HepG2 (cell line): ENCODE results near the gene NHERF2. TPM values are rescaled to one million over a fixed set of nuclear protein-coding genes. Genes with fewer than 3 reads are reported as not detected.

Experiments used
- ELF3 ChIP-seq: IDR thresholded peaks from 2 replicates; pipeline ENCODE4 v1.6.1; 2016; ENCODE audit warnings: missing genetic modification reagents, missing compliant biosample characterization
- ELF4 ChIP-seq: sonication (generic); formaldehyde crosslinking; IDR thresholded peaks from 2 replicates; pipeline ENCODE4 v1.5.0; 2020; ENCODE audit warnings: missing genetic modification reagents, mild to moderate bottlenecking, moderate library complexity, borderline replicate concordance
- GLMP ChIP-seq: sonication (generic); formaldehyde crosslinking; IDR thresholded peaks from 2 replicates; pipeline ENCODE4 v1.9.0; 2021; ENCODE audit warnings: missing genetic modification reagents, mild to moderate bottlenecking, borderline replicate concordance
- GTF2F1 ChIP-seq: fragments of 150-350 bp; IDR thresholded peaks from 2 replicates; pipeline ENCODE4 v1.6.1; 2014; ENCODE audit warnings: low read length
- HMG20B ChIP-seq: conservative IDR thresholded peaks from 2 replicates; pipeline ENCODE4 v1.6.1; 2016; ENCODE audit warnings: missing genetic modification reagents, missing compliant biosample characterization
- KAT7 ChIP-seq: IDR thresholded peaks from 2 replicates; pipeline ENCODE4 v1.6.1; 2018; ENCODE audit warnings: borderline replicate concordance, missing compliant biosample characterization
- MTA3 ChIP-seq: sonication (generic); formaldehyde crosslinking; IDR thresholded peaks from 2 replicates; pipeline ENCODE4 v1.4.0; 2020; ENCODE audit warnings: missing genetic modification reagents
- NFKBIZ ChIP-seq: IDR thresholded peaks from 2 replicates; pipeline ENCODE4 v1.6.1; 2018; ENCODE audit warnings: missing genetic modification reagents, missing compliant biosample characterization
- RBM22 ChIP-seq: fragments of 200-400 bp; formaldehyde crosslinking; optimal IDR thresholded peaks from 2 replicates; pipeline ENCODE3; 2017; ENCODE audit warnings: mild to moderate bottlenecking, low read length, moderate library complexity
- SRSF1 ChIP-seq: fragments of 200-400 bp; formaldehyde crosslinking; optimal IDR thresholded peaks from 2 replicates; pipeline ENCODE3; 2017; ENCODE audit warnings: mild to moderate bottlenecking, low read depth, low read length, moderate library complexity
- TFDP2 ChIP-seq: sonication (generic); formaldehyde crosslinking; IDR thresholded peaks from 2 replicates; pipeline ENCODE4 v1.4.0; 2020; ENCODE audit warnings: missing genetic modification reagents
- U2AF1 ChIP-seq: fragments of 200-400 bp; formaldehyde crosslinking; optimal IDR thresholded peaks from 2 replicates; pipeline ENCODE3; 2017; ENCODE audit warnings: mild to moderate bottlenecking, low read depth, low read length
- ZBTB42 ChIP-seq: sonication (generic); formaldehyde crosslinking; IDR thresholded peaks from 2 replicates; pipeline ENCODE4 v1.5.0; 2020; ENCODE audit warnings: mild to moderate bottlenecking, missing genetic modification reagents
- ZBTB44 ChIP-seq: sonication (generic); formaldehyde crosslinking; IDR thresholded peaks from 2 replicates; pipeline ENCODE4 v1.4.0; 2020; ENCODE audit warnings: missing genetic modification reagents
- ZEB1 ChIP-seq: IDR thresholded peaks from 2 replicates; pipeline ENCODE4 v1.6.1; 2012; ENCODE audit warnings: mild to moderate bottlenecking, low read depth, inconsistent platforms; ENCODE audit not compliant: insufficient replicate concordance
- ZFP41 ChIP-seq: sonication (generic); formaldehyde crosslinking; IDR thresholded peaks from 2 replicates; pipeline ENCODE4 v1.4.0; 2020; ENCODE audit warnings: mild to moderate bottlenecking, missing genetic modification reagents, borderline replicate concordance
- ZNF205 ChIP-seq: IDR thresholded peaks from 2 replicates; pipeline ENCODE4 v1.6.1; 2018; ENCODE audit warnings: missing biosample characterization, missing genetic modification reagents
- ZNF33B ChIP-seq: sonication (generic); formaldehyde crosslinking; IDR thresholded peaks from 2 replicates; pipeline ENCODE4 v1.5.1; 2020; ENCODE audit warnings: mild to moderate bottlenecking, missing genetic modification reagents
- ZNF343 ChIP-seq: sonication (generic); formaldehyde crosslinking; IDR thresholded peaks from 2 replicates; pipeline ENCODE4 v1.4.0; 2020; ENCODE audit warnings: mild to moderate bottlenecking, missing genetic modification reagents
- ZNF615 ChIP-seq: sonication (generic); formaldehyde crosslinking; IDR thresholded peaks from 2 replicates; pipeline ENCODE4 v1.5.0; 2020; ENCODE audit warnings: mild to moderate bottlenecking, missing genetic modification reagents, borderline replicate concordance
- polyA plus RNA-seq, 8 experiments: library from polyadenylated mRNA; depleted of rRNA in 3 of 8; stranded (reverse) in 7 of 8; unstranded in 1 of 8; fragments of >200 nt; fragmentation: Illumina TruSeq in 4 of 8; extraction: Trizol in 4 of 8; gene quantifications; 2 replicates each; pipeline versions ENCODE4 v1.2.1 to v1.2.3, GENCODE V29; 2011 to 2016; ENCODE audit warnings: low read depth in 4 of 8, missing spikeins in 1 of 8, mixed read lengths in 1 of 8; ENCODE audit not compliant: insufficient read depth in 1 of 8
- total RNA-seq, 5 experiments: library from RNA; depleted of rRNA; stranded (reverse); fragments of >200 nt; fragmentation: Illumina TruSeq; extraction: Trizol; gene quantifications; 2 replicates each; pipeline ENCODE4 v1.2.3, GENCODE V29; 2016; ENCODE audit warnings: low read depth in 1 of 5
- TF ChIP-seq, protein P1 (sequence below): sonication (generic); formaldehyde crosslinking; IDR thresholded peaks from 2 replicates; pipeline ENCODE4 v1.4.0; 2020; ENCODE audit warnings: missing genetic modification reagents, borderline replicate concordance

NHERF2 gene
- total and polyA plus RNA-seq, 2 of the 13 experiments (the other 11 are each of a cell fraction or from before 2014, with no cell fraction given), result 23.7 to 39.3 TPM

DNA sequence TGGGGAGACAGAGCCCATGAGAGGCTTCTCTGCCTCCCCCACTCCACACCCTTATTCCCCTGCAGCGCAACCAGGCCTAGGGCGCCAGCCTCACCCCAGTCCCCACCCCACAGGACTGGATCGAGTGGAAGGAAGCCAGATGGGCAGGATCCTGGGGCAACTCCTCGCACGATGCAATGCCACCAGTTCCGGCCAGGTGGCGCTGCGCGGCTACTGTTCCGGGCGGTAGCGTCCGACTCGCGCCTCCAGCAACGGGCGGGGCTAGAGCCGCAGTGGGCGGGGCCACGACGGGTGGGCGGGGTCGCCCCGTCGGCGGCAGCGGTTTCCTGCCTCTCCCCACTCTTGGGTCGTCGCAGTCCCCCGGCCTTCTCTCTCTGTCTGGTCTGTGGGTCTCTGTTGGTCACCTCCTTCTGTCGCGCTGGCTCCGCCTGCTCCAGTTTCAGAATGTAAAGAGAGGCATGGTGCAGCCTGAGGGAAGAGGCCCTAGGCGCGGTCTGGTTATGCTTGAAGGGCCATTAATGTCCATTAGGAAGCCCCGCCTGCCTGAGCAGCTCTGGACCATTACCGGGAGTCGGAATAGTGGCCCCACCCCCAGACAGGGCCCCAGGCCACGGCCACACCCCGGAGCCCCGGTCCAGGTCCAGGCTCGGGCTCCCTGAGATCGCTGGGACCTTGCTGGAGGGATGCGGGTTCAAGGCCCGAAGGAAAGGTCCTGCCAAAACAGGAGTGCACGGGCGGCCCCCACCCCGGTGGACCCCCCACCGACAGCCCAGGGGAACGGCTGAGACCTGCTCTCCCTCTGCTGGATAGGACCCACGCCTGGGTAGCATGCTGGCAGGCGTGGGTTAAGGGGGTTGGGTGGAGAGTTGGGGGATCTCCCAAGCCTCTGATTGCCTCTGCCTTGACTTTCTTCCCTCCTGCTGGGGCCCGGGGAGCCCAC lies 3.3 kb upstream of the NHERF2 start (continued):
- TF ChIP-seq ZBTB42 (CRISPR knock-in tag), result no peak
- peak; percentile 35 for TF ChIP-seq SRSF1
- TF ChIP-seq ELF3 (CRISPR knock-in tag), result peak; percentile 35
- TF ChIP-seq MTA3 (CRISPR knock-in tag), result no peak
- TF ChIP-seq ZNF205 (CRISPR knock-in tag), result no peak
- TF ChIP-seq U2AF1, result no peak
- TF ChIP-seq KAT7, result no peak
- TF ChIP-seq RBM22, result no peak
- no peak for TF ChIP-seq ZEB1
- no peak for TF ChIP-seq HMG20B (CRISPR knock-in tag)
- TF ChIP-seq GTF2F1, result no peak
- no peak for TF ChIP-seq ZBTB44 (CRISPR knock-in tag)
- TF ChIP-seq ZNF343, result no peak
- no peak for TF ChIP-seq ELF4
- no peak for TF ChIP-seq ZFP41 (CRISPR knock-in tag)
- TF ChIP-seq ZNF33B, result 0 out of 2 replicates have a peak, but pooled peaks have one; percentile 48
- TF ChIP-seq GLMP (CRISPR knock-in tag), result no peak
- TF ChIP-seq ZNF615 (CRISPR knock-in tag), result no peak
- TF ChIP-seq NFKBIZ (CRISPR knock-in tag), result no peak
- TF ChIP-seq, protein P1, sequence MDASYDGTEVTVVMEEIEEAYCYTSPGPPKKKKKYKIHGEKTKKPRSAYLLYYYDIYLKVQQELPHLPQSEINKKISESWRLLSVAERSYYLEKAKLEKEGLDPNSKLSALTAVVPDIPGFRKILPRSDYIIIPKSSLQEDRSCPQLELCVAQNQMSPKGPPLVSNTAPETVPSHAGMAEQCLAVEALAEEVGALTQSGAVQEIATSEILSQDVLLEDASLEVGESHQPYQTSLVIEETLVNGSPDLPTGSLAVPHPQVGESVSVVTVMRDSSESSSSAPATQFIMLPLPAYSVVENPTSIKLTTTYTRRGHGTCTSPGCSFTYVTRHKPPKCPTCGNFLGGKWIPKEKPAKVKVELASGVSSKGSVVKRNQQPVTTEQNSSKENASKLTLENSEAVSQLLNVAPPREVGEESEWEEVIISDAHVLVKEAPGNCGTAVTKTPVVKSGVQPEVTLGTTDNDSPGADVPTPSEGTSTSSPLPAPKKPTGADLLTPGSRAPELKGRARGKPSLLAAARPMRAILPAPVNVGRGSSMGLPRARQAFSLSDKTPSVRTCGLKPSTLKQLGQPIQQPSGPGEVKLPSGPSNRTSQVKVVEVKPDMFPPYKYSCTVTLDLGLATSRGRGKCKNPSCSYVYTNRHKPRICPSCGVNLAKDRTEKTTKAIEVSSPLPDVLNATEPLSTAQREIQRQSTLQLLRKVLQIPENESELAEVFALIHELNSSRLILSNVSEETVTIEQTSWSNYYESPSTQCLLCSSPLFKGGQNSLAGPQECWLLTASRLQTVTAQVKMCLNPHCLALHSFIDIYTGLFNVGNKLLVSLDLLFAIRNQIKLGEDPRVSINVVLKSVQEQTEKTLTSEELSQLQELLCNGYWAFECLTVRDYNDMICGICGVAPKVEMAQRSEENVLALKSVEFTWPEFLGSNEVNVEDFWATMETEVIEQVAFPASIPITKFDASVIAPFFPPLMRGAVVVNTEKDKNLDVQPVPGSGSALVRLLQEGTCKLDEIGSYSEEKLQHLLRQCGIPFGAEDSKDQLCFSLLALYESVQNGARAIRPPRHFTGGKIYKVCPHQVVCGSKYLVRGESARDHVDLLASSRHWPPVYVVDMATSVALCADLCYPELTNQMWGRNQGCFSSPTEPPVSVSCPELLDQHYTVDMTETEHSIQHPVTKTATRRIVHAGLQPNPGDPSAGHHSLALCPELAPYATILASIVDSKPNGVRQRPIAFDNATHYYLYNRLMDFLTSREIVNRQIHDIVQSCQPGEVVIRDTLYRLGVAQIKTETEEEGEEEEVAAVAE, result peak; percentile 24; the same call in 1 of the 2 replicates
- TF ChIP-seq TFDP2, result peak; percentile 64; the same call in 1 of the 2 replicates
